Panc1 (cell line): ENCODE data around the gene MAPK14.

ENCODE experiments used
- POLR2AphosphoS5 ChIP-seq: IDR thresholded peaks from 2 replicates; pipeline ENCODE4 v1.6.1; 2012; ENCODE audit warnings: mild to moderate bottlenecking, low read depth, low read length, moderate library complexity
- SIN3A ChIP-seq: IDR thresholded peaks from 2 replicates; pipeline ENCODE4 v1.6.1; 2012; ENCODE audit warnings: low read depth, mild to moderate bottlenecking, low read length, moderate library complexity, borderline replicate concordance; ENCODE audit not compliant: insufficient read depth
- TCF7L2 ChIP-seq: IDR thresholded peaks from 2 replicates; pipeline ENCODE4 v1.6.1; 2011; ENCODE audit warnings: mild to moderate bottlenecking, low read depth, low read length, inconsistent platforms
- TF ChIP-seq, protein P1 (sequence below): fragments of 450-650 bp; IDR thresholded peaks from 2 replicates; pipeline ENCODE4 v1.5.1; 2017; ENCODE audit warnings: mild to moderate bottlenecking
- TF ChIP-seq, protein P2 (sequence below), 2 experiments: IDR thresholded peaks; 2 replicates each; pipeline ENCODE4 v1.6.1; 2011 to 2012; ENCODE audit warnings: low read depth in 2 of 2, control low read depth in 1 of 2, low read length in 1 of 2, mild to moderate bottlenecking in 1 of 2, moderate library complexity in 1 of 2; ENCODE audit not compliant: insufficient read depth in 1 of 2

DNA sequence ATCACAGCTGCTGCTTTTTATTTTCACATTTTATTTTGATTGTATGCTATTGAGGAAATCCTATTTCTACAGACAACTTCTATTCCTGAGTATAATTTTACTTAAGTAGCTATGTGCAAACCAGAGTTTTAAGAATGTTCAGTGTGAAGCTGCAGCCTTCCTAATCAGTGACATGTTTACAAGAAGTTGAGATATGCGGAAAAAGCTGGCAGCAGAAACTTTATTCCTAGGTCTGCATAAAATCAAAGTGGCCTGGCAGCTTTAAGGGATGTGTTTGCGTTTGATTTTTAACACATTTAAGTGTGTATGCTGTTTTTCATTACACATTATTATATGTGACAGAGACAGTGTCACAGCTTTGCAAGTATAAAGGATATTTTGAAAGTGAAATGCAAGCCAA is 26.3 kb downstream of the MAPK14 start:
- TF ChIP-seq TCF7L2 (no peak), POLR2AphosphoS5 (no peak), SIN3A (no peak)
- TF ChIP-seq, protein P1, sequence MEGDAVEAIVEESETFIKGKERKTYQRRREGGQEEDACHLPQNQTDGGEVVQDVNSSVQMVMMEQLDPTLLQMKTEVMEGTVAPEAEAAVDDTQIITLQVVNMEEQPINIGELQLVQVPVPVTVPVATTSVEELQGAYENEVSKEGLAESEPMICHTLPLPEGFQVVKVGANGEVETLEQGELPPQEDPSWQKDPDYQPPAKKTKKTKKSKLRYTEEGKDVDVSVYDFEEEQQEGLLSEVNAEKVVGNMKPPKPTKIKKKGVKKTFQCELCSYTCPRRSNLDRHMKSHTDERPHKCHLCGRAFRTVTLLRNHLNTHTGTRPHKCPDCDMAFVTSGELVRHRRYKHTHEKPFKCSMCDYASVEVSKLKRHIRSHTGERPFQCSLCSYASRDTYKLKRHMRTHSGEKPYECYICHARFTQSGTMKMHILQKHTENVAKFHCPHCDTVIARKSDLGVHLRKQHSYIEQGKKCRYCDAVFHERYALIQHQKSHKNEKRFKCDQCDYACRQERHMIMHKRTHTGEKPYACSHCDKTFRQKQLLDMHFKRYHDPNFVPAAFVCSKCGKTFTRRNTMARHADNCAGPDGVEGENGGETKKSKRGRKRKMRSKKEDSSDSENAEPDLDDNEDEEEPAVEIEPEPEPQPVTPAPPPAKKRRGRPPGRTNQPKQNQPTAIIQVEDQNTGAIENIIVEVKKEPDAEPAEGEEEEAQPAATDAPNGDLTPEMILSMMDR, result no peak
- TF ChIP-seq, protein P2, sequence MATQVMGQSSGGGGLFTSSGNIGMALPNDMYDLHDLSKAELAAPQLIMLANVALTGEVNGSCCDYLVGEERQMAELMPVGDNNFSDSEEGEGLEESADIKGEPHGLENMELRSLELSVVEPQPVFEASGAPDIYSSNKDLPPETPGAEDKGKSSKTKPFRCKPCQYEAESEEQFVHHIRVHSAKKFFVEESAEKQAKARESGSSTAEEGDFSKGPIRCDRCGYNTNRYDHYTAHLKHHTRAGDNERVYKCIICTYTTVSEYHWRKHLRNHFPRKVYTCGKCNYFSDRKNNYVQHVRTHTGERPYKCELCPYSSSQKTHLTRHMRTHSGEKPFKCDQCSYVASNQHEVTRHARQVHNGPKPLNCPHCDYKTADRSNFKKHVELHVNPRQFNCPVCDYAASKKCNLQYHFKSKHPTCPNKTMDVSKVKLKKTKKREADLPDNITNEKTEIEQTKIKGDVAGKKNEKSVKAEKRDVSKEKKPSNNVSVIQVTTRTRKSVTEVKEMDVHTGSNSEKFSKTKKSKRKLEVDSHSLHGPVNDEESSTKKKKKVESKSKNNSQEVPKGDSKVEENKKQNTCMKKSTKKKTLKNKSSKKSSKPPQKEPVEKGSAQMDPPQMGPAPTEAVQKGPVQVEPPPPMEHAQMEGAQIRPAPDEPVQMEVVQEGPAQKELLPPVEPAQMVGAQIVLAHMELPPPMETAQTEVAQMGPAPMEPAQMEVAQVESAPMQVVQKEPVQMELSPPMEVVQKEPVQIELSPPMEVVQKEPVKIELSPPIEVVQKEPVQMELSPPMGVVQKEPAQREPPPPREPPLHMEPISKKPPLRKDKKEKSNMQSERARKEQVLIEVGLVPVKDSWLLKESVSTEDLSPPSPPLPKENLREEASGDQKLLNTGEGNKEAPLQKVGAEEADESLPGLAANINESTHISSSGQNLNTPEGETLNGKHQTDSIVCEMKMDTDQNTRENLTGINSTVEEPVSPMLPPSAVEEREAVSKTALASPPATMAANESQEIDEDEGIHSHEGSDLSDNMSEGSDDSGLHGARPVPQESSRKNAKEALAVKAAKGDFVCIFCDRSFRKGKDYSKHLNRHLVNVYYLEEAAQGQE (IDR thresholded peaks at IDR 0.05; ENCODE audit: insufficient read depth in 1 of 2, low read depth in 2 of 2, low read length in 1 of 2), result no peak
